HepG2 (cell line): ENCODE measurements around the gene SERPIND1. TPM values are rescaled to one million over a fixed set of nuclear protein-coding genes. Genes with fewer than 3 reads are reported as not detected.

Experiments
- ARNT ChIP-seq: fragments of 450-650 bp; IDR thresholded peaks from 2 replicates; pipeline ENCODE4 v1.6.1; 2017
- CBX1 ChIP-seq: IDR thresholded peaks from one replicate; pipeline ENCODE4 v1.6.1; 2016; ENCODE audit warnings: antibody characterized with exemption, low read depth
- GFI1 ChIP-seq: sonication (generic); formaldehyde crosslinking; IDR thresholded peaks from 2 replicates; pipeline ENCODE4 v1.5.0; 2020; ENCODE audit warnings: missing genetic modification reagents, mild to moderate bottlenecking, borderline replicate concordance
- HCFC1 ChIP-seq: fragments of 150-350 bp; IDR thresholded peaks from 2 replicates; pipeline ENCODE4 v1.6.1; 2014; ENCODE audit warnings: low read depth, low read length
- MBD4 ChIP-seq: IDR thresholded peaks from 2 replicates; pipeline ENCODE4 v1.6.1; 2012; ENCODE audit warnings: low read length, inconsistent platforms, borderline replicate concordance
- MYC ChIP-seq: sonication (generic); formaldehyde crosslinking; IDR thresholded peaks from 2 replicates; pipeline ENCODE4 v1.9.0; 2021; ENCODE audit warnings: missing genetic modification reagents, borderline replicate concordance
- RELA ChIP-seq: sonication (generic); formaldehyde crosslinking; IDR thresholded peaks from 2 replicates; pipeline ENCODE4 v1.4.0; 2020; ENCODE audit warnings: missing genetic modification reagents
- SIN3B ChIP-seq: fragments of 150-350 bp; IDR thresholded peaks from 2 replicates; pipeline ENCODE4 v1.6.1; 2014; ENCODE audit warnings: low read length
- TGIF2 ChIP-seq: IDR thresholded peaks from 2 replicates; pipeline ENCODE4 v1.6.1; 2016; ENCODE audit warnings: control low read depth, missing compliant biosample characterization
- ZNF616 ChIP-seq: sonication (generic); formaldehyde crosslinking; IDR thresholded peaks from 2 replicates; pipeline ENCODE4 v1.5.0; 2020; ENCODE audit warnings: low read depth, mild to moderate bottlenecking, missing genetic modification reagents
- polyA plus RNA-seq, 8 experiments: library from polyadenylated mRNA; depleted of rRNA in 3 of 8; stranded (reverse) in 7 of 8; unstranded in 1 of 8; fragments of >200 nt; fragmentation: Illumina TruSeq in 4 of 8; extraction: Trizol in 4 of 8; gene quantifications; 2 replicates each; pipeline versions ENCODE4 v1.2.1 to v1.2.3, GENCODE V29; 2011 to 2016; ENCODE audit warnings: low read depth in 4 of 8, missing spikeins in 1 of 8, mixed read lengths in 1 of 8; ENCODE audit not compliant: insufficient read depth in 1 of 8
- total RNA-seq, 5 experiments: library from RNA; depleted of rRNA; stranded (reverse); fragments of >200 nt; fragmentation: Illumina TruSeq; extraction: Trizol; gene quantifications; 2 replicates each; pipeline ENCODE4 v1.2.3, GENCODE V29; 2016; ENCODE audit warnings: low read depth in 1 of 5
- TF ChIP-seq, protein P1 (sequence below): sonication (generic); formaldehyde crosslinking; IDR thresholded peaks from 2 replicates; pipeline ENCODE4 v1.4.0; 2020; ENCODE audit warnings: missing genetic modification reagents
- TF ChIP-seq, protein P2 (sequence below): IDR thresholded peaks from 2 replicates; pipeline ENCODE4 v1.6.1; 2018; ENCODE audit warnings: missing genetic modification reagents
- TF ChIP-seq, protein P3 (sequence below): sonication (generic); formaldehyde crosslinking; IDR thresholded peaks from 2 replicates; pipeline ENCODE4 v1.4.0; 2020; ENCODE audit warnings: low read depth, mild to moderate bottlenecking, missing genetic modification reagents
- TF ChIP-seq, protein P4 (sequence below): sonication (generic); formaldehyde crosslinking; conservative IDR thresholded peaks from 2 replicates; pipeline ENCODE4 v1.8.0; 2022; ENCODE audit warnings: missing genetic modification reagents
- TF ChIP-seq, protein P5 (sequence below): sonication (generic); formaldehyde crosslinking; conservative IDR thresholded peaks from 2 replicates; pipeline ENCODE4 v1.4.0; 2020; ENCODE audit warnings: missing genetic modification reagents
- TF ChIP-seq, protein P6 (sequence below): sonication (generic); formaldehyde crosslinking; IDR thresholded peaks from 2 replicates; pipeline ENCODE4 v1.4.0; 2020; ENCODE audit warnings: missing genetic modification reagents

SERPIND1 gene
- total and polyA plus RNA-seq, 2 of the 13 experiments (the other 11 are each of a cell fraction or from before 2014, with no cell fraction given): 111 to 350 TPM

DNA sequence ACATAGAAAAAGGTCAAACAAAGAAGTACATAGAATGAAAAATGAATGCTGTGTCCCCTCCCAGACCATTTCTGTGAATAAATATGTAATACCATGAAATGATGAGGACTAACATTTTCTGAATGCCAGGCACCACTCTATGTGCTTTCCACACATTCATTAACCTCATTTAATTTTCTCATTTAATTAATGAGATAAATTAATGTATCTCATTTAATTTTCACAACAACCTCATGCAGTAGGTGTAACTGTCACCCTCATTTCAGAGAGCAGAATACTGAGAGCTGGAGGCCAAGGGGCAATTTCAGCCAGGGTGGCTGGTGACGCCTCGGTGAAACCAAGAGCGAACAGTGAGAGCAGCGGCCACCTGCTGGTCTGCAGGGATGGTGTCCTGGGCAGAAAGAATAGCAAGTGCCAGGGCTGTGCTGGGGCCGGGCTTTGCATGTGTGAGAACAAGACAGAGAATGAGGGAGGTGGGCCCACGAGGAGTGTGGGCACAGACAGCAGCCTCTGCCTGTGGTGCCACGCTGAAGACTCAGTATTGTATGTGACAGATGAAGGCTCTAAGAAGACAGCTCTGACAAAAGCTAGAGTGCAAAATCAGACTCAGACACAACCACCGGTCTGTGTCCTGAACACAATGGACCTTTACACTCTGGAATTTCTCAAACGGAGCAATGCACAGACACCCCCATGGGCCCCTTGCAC lies 1.8 kb upstream of the SERPIND1 start (continued):
- TF ChIP-seq, protein P1, sequence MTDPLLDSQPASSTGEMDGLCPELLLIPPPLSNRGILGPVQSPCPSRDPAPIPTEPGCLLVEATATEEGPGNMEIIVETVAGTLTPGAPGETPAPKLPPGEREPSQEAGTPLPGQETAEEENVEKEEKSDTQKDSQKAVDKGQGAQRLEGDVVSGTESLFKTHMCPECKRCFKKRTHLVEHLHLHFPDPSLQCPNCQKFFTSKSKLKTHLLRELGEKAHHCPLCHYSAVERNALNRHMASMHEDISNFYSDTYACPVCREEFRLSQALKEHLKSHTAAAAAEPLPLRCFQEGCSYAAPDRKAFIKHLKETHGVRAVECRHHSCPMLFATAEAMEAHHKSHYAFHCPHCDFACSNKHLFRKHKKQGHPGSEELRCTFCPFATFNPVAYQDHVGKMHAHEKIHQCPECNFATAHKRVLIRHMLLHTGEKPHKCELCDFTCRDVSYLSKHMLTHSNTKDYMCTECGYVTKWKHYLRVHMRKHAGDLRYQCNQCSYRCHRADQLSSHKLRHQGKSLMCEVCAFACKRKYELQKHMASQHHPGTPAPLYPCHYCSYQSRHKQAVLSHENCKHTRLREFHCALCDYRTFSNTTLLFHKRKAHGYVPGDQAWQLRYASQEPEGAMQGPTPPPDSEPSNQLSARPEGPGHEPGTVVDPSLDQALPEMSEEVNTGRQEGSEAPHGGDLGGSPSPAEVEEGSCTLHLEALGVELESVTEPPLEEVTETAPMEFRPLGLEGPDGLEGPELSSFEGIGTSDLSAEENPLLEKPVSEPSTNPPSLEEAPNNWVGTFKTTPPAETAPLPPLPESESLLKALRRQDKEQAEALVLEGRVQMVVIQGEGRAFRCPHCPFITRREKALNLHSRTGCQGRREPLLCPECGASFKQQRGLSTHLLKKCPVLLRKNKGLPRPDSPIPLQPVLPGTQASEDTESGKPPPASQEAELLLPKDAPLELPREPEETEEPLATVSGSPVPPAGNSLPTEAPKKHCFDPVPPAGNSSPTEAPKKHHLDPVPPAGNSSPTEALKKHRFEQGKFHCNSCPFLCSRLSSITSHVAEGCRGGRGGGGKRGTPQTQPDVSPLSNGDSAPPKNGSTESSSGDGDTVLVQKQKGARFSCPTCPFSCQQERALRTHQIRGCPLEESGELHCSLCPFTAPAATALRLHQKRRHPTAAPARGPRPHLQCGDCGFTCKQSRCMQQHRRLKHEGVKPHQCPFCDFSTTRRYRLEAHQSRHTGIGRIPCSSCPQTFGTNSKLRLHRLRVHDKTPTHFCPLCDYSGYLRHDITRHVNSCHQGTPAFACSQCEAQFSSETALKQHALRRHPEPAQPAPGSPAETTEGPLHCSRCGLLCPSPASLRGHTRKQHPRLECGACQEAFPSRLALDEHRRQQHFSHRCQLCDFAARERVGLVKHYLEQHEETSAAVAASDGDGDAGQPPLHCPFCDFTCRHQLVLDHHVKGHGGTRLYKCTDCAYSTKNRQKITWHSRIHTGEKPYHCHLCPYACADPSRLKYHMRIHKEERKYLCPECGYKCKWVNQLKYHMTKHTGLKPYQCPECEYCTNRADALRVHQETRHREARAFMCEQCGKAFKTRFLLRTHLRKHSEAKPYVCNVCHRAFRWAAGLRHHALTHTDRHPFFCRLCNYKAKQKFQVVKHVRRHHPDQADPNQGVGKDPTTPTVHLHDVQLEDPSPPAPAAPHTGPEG (CRISPR knock-in tag): no peak
- TF ChIP-seq GFI1: peak; percentile 44; the same call in 1 of the 2 replicates
- TF ChIP-seq, protein P2, sequence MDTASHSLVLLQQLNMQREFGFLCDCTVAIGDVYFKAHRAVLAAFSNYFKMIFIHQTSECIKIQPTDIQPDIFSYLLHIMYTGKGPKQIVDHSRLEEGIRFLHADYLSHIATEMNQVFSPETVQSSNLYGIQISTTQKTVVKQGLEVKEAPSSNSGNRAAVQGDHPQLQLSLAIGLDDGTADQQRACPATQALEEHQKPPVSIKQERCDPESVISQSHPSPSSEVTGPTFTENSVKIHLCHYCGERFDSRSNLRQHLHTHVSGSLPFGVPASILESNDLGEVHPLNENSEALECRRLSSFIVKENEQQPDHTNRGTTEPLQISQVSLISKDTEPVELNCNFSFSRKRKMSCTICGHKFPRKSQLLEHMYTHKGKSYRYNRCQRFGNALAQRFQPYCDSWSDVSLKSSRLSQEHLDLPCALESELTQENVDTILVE: no peak
- TF ChIP-seq, protein P3, sequence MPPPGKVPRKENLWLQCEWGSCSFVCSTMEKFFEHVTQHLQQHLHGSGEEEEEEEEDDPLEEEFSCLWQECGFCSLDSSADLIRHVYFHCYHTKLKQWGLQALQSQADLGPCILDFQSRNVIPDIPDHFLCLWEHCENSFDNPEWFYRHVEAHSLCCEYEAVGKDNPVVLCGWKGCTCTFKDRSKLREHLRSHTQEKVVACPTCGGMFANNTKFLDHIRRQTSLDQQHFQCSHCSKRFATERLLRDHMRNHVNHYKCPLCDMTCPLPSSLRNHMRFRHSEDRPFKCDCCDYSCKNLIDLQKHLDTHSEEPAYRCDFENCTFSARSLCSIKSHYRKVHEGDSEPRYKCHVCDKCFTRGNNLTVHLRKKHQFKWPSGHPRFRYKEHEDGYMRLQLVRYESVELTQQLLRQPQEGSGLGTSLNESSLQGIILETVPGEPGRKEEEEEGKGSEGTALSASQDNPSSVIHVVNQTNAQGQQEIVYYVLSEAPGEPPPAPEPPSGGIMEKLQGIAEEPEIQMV (CRISPR knock-in tag): 0 out of 2 replicates have a peak, but pooled peaks have one; percentile 33
- TF ChIP-seq SIN3B: no peak
- TF ChIP-seq HCFC1: no peak
- TF ChIP-seq, protein P4, sequence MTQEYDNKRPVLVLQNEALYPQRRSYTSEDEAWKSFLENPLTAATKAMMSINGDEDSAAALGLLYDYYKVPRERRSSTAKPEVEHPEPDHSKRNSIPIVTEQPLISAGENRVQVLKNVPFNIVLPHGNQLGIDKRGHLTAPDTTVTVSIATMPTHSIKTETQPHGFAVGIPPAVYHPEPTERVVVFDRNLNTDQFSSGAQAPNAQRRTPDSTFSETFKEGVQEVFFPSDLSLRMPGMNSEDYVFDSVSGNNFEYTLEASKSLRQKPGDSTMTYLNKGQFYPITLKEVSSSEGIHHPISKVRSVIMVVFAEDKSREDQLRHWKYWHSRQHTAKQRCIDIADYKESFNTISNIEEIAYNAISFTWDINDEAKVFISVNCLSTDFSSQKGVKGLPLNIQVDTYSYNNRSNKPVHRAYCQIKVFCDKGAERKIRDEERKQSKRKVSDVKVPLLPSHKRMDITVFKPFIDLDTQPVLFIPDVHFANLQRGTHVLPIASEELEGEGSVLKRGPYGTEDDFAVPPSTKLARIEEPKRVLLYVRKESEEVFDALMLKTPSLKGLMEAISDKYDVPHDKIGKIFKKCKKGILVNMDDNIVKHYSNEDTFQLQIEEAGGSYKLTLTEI (CRISPR knock-in tag): no peak
- TF ChIP-seq MBD4: no peak
- TF ChIP-seq, protein P5, sequence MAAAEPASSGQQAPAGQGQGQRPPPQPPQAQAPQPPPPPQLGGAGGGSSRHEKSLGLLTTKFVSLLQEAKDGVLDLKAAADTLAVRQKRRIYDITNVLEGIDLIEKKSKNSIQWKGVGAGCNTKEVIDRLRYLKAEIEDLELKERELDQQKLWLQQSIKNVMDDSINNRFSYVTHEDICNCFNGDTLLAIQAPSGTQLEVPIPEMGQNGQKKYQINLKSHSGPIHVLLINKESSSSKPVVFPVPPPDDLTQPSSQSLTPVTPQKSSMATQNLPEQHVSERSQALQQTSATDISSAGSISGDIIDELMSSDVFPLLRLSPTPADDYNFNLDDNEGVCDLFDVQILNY: no peak
- TF ChIP-seq MYC: no peak
- TF ChIP-seq ARNT: no peak
- TF ChIP-seq, protein P6, sequence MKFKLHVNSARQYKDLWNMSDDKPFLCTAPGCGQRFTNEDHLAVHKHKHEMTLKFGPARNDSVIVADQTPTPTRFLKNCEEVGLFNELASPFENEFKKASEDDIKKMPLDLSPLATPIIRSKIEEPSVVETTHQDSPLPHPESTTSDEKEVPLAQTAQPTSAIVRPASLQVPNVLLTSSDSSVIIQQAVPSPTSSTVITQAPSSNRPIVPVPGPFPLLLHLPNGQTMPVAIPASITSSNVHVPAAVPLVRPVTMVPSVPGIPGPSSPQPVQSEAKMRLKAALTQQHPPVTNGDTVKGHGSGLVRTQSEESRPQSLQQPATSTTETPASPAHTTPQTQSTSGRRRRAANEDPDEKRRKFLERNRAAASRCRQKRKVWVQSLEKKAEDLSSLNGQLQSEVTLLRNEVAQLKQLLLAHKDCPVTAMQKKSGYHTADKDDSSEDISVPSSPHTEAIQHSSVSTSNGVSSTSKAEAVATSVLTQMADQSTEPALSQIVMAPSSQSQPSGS: 0 out of 2 replicates have a peak, but pooled peaks have one; percentile 26
- TF ChIP-seq ZNF616 (CRISPR knock-in tag): no peak
- TF ChIP-seq TGIF2: peak; percentile 72; the same call in 1 of the 2 replicates
- no peak for TF ChIP-seq CBX1
- TF ChIP-seq RELA (CRISPR knock-in tag): no peak
